K562 (cell line): Measurements from ENCODE around the gene PLD3. TPM values are rescaled to one million over a fixed set of nuclear protein-coding genes. Genes with fewer than 3 reads are reported as not detected.

Experiments
- CBX8 ChIP-seq: fragments of 200-600 bp; sonication (generic); IDR thresholded peaks from 2 replicates; pipeline ENCODE4 v1.6.1; 2012; ENCODE audit warnings: borderline replicate concordance, mixed run types, low read depth, mild to moderate bottlenecking, moderate library complexity, mixed read lengths, low read length, control low read depth, inconsistent platforms; ENCODE audit not compliant: poor library complexity, severe bottlenecking; ENCODE audit errors: extremely low read depth
- CREB3L1 ChIP-seq: fragments of 450-650 bp; IDR thresholded peaks from 2 replicates; pipeline ENCODE4 v1.6.1; 2014; ENCODE audit warnings: low read depth, mild to moderate bottlenecking, moderate library complexity, borderline replicate concordance
- DPF2 ChIP-seq: fragments of 450-650 bp; IDR thresholded peaks from 2 replicates; pipeline ENCODE4 v1.6.1; 2016
- HDAC2 ChIP-seq: fragments of 450-650 bp; IDR thresholded peaks from 2 replicates; pipeline ENCODE4 v1.6.1; 2016; ENCODE audit warnings: mild to moderate bottlenecking
- HMGN3 ChIP-seq: IDR thresholded peaks from 2 replicates; pipeline ENCODE4 v1.6.1; 2011; ENCODE audit warnings: borderline replicate concordance, low read depth, mild to moderate bottlenecking, mixed read lengths, low read length; ENCODE audit not compliant: insufficient read length; ENCODE audit errors: extremely low read depth
- KLF1 ChIP-seq: fragments of 450-650 bp; IDR thresholded peaks from 2 replicates; pipeline ENCODE4 v1.6.1; 2016; ENCODE audit warnings: missing genetic modification characterization, missing compliant biosample characterization
- MAFK ChIP-seq: IDR thresholded peaks from 2 replicates; pipeline ENCODE4 v1.6.1; 2011; ENCODE audit warnings: low read length, improper control_type of control experiment
- MITF ChIP-seq: IDR thresholded peaks from 2 replicates; pipeline ENCODE4 v1.6.1; 2014; ENCODE audit warnings: antibody characterized with exemption
- NFXL1 ChIP-seq: fragments of 450-650 bp; formaldehyde crosslinking; IDR thresholded peaks from 2 replicates; pipeline ENCODE4 v1.4.0; 2021; ENCODE audit warnings: mild to moderate bottlenecking
- RBFOX2 ChIP-seq: fragments of 200-400 bp; formaldehyde crosslinking; IDR thresholded peaks from 2 replicates; pipeline ENCODE4 v1.6.1; 2017; ENCODE audit warnings: low read depth, mild to moderate bottlenecking, low read length, moderate library complexity
- RERE ChIP-seq: sonication (generic); formaldehyde crosslinking; IDR thresholded peaks from 2 replicates; pipeline ENCODE4 v1.8.0; 2023; ENCODE audit warnings: missing genetic modification reagents, mild to moderate bottlenecking, borderline replicate concordance
- SIRT6 ChIP-seq: IDR thresholded peaks from one replicate; pipeline ENCODE4 v1.6.1; 2012; ENCODE audit warnings: low read depth, mild to moderate bottlenecking, control low read depth, inconsistent platforms, low read length, moderate library complexity
- TAF9B ChIP-seq: fragments of 450-650 bp; IDR thresholded peaks from 2 replicates; pipeline ENCODE4 v1.6.1; 2018; ENCODE audit warnings: mild to moderate bottlenecking; ENCODE audit not compliant: partially characterized antibody
- TEAD4 ChIP-seq, 2 experiments: sonication (generic) in 1 of 2; formaldehyde crosslinking in 1 of 2; IDR thresholded peaks; 2 replicates each; pipeline versions ENCODE4 v1.6.1 to v1.8.0; 2012 to 2022; ENCODE audit warnings: borderline replicate concordance in 1 of 2, inconsistent platforms in 1 of 2, low read length in 1 of 2, mild to moderate bottlenecking in 1 of 2, missing genetic modification reagents in 1 of 2
- TFAM ChIP-seq: fragments of 250-450 bp; sonication (Bioruptor Pico); conservative IDR thresholded peaks from 2 replicates; pipeline ENCODE4 v1.5.0; 2021; ENCODE audit warnings: mild to moderate bottlenecking, moderate library complexity
- ZKSCAN1 ChIP-seq: fragments of 150-350 bp; IDR thresholded peaks from 2 replicates; pipeline ENCODE4 v1.6.1; 2016; ENCODE audit warnings: low read depth, low read length
- ZNF830 ChIP-seq: fragments of 250-450 bp; sonication (Bioruptor Pico); IDR thresholded peaks from 2 replicates; pipeline ENCODE4 v1.5.0; 2021; ENCODE audit warnings: mild to moderate bottlenecking
- polyA plus RNA-seq, 8 experiments: library from polyadenylated mRNA; depleted of rRNA in 4 of 8; stranded (reverse) in 5 of 8; unstranded in 3 of 8; fragments of >200 nt; fragmentation: Nextera tagmentation in 2 of 8; fragmentation: Illumina TruSeq in 1 of 8; extraction: Ambion mirVana in 2 of 8; extraction: Trizol in 1 of 8; gene quantifications; 2 replicates each; pipeline versions ENCODE4 v1.2.1 to v1.2.3, GENCODE V29; 2011 to 2014; ENCODE audit warnings: inconsistent platforms in 1 of 8, missing spikeins in 1 of 8
- total RNA-seq, 7 experiments: library from RNA; depleted of rRNA in 6 of 7; stranded (reverse); fragments of >200 nt in 6 of 7; fragmentation: Illumina TruSeq in 2 of 7; extraction: Trizol in 2 of 7; gene quantifications; 2 replicates each; pipeline versions ENCODE4 v1.2.1 to v1.2.3, GENCODE V29; 2011 to 2021; ENCODE audit warnings: low replicate concordance in 1 of 7

PLD3 gene
- total and polyA plus RNA-seq, 9 of the 15 experiments (the other 6 are each of a cell fraction or from before 2014, with no cell fraction given) = 2.3 to 128 (median 72.7) TPM

GRCh38 chr19:40348125-40348913, at the start of gene PLD3, which contains the start of gene C19orf47 (continued):
- TF ChIP-seq HDAC2 (0 out of 2 replicates have a peak, but pooled peaks have one; percentile 67), MITF (peak; percentile 95), MAFK (no peak), TAF9B (no peak), KLF1 (tag) (no peak), CREB3L1 (peak; percentile 47; the same call in 1 of the 2 replicates), ZNF830 (CRISPR knock-in tag) (no peak), SIRT6 (no peak), TEAD4 (IDR thresholded peaks at IDR 0.05; ENCODE audit: low read length) (no peak; the same call in 1 of the 2 replicates), TEAD4 (CRISPR knock-in tag; IDR thresholded peaks at IDR 0.05; ENCODE audit: borderline replicate concordance) (no peak), NFXL1 (CRISPR knock-in tag) (no peak), ZKSCAN1 (0 out of 2 replicates have a peak, but pooled peaks have one; percentile 16), CBX8 (no peak), RERE (CRISPR knock-in tag) (no peak), RBFOX2 (peak; percentile 90), HMGN3 (peak; percentile 97), TFAM (no peak), DPF2 (no peak)
